Vagina (tissue), 2 donors: Measurements from ENCODE around the gene MRPL27.

Experiments
- CTCF ChIP-seq, 3 experiments: fragments of 450-650 bp in 2 of 3; fragments of 200-600 bp in 1 of 3; sonication (generic) in 1 of 3; IDR thresholded peaks; one replicate each; pipeline ENCODE4 v1.5.1; 2017 to 2019; ENCODE audit warnings: antibody characterized with exemption in 3 of 3, mild to moderate bottlenecking in 2 of 3, moderate library complexity in 2 of 3
- POLR2A ChIP-seq, 2 donors: fragments of 450-650 bp; IDR thresholded peaks; one replicate each; pipeline ENCODE4 v1.6.1; 2017; ENCODE audit warnings: antibody characterized with exemption in 2 of 2, mild to moderate bottlenecking in 2 of 2, moderate library complexity in 2 of 2
- POLR2AphosphoS5 ChIP-seq, 2 donors: sonication (generic); formaldehyde crosslinking; IDR thresholded peaks; one replicate each; pipeline ENCODE4 v1.9.0; 2017; ENCODE audit warnings: antibody characterized with exemption in 2 of 2, mild to moderate bottlenecking in 2 of 2, low read depth in 1 of 2; ENCODE audit not compliant: insufficient read depth in 1 of 2

GRCh38 chr17:50381920-50382319, 8.9 kb upstream of the MRPL27 start:
- TF ChIP-seq POLR2A (IDR thresholded peaks at IDR 0.05), result no peak
- no peak for TF ChIP-seq CTCF (IDR thresholded peaks at IDR 0.05)
- no peak for TF ChIP-seq POLR2AphosphoS5 (IDR thresholded peaks at IDR 0.05; ENCODE audit: insufficient read depth in 1 of 2, low read depth in 1 of 2)
